Memory B cell (primary cell): Measurements from ENCODE around the gene TIPRL.

ENCODE experiments used
- ATAC-seq: fragments of 150-1000 bp; cut with Tn5 transposase; 2 replicates; pipeline ENCODE4 v1.10.0; 2021; ENCODE audit warnings: low read depth, mild to moderate bottlenecking, moderate library complexity
- DNase-seq, 2 donors: peaks; one replicate each; pipeline ENCODE4 v3.0.0; 2022; ENCODE audit warnings: low spot score in 2 of 2
- H3K27ac Mint-ChIP-seq: one replicate; pipeline ENCODE4 v1.8.0; 2022; ENCODE audit warnings: mild to moderate bottlenecking, moderate library complexity, mixed read lengths
- H3K27me3 Mint-ChIP-seq: one replicate; pipeline ENCODE4 v1.8.0; 2022; ENCODE audit warnings: mixed read lengths
- H3K36me3 Mint-ChIP-seq: one replicate; pipeline ENCODE4 v1.8.0; 2022; ENCODE audit warnings: mild to moderate bottlenecking, mixed read lengths
- H3K4me1 Mint-ChIP-seq: one replicate; pipeline ENCODE4 v1.8.0; 2022; ENCODE audit warnings: mixed read lengths
- H3K4me3 Mint-ChIP-seq: one replicate; pipeline ENCODE4 v1.8.0; 2022; ENCODE audit warnings: mild to moderate bottlenecking, moderate library complexity, mixed read lengths
- H3K9me3 Mint-ChIP-seq: one replicate; pipeline ENCODE4 v1.8.0; 2022; ENCODE audit warnings: mixed read lengths

The TIPRL gene

DNA sequence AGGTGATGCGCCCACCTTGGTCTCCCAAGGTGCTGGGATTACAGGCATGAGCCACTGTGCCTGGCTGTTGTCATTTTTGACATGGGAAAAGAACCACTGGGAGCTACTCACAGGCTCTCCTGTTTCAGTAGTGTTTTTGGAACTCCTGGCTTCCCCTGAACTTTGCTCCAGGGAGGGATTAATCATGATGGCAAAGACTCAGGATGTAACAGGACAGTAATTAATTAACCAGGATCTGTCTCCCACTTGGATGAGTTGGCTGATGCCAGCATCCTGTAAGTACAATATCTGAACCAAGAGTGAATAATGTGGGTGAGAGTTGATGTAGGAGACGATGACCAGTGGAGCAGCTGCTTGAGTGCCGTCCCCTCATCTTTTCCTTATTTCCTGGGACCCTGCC, 51.9 kb downstream of the TIPRL start:
- Mint-ChIP-seq H3K9me3 (no peaks in the 10 kb centered on the region), H3K27me3 (no peaks in the 10 kb centered on the region), H3K4me1 (peaks cover 59% of the 10 kb centered on the region), H3K36me3 (peaks cover 31% of the 10 kb centered on the region), H3K27ac (no peak overlapping the region), H3K4me3 (no peak overlapping the region)
- DNase-seq (no peak), ATAC-seq (no peak)

- peaks cover 39% of the 10 kb centered on the region for H3K4me1 Mint-ChIP-seq
- peaks cover 51% of the 10 kb centered on the region for H3K36me3 Mint-ChIP-seq
- no peaks in the 10 kb centered on the region for H3K9me3 Mint-ChIP-seq
- no peak overlapping the region for H3K4me3 Mint-ChIP-seq
- no peak overlapping the region for H3K27ac Mint-ChIP-seq
- no peaks in the 10 kb centered on the region for H3K27me3 Mint-ChIP-seq
- DNase-seq (peak in 1 of 2 donors; percentile 18), ATAC-seq (peak; percentile 86)
These were observed 56.2 kb downstream of the TIPRL start for GRCh38 chr1:168234846-168235547.

DNA sequence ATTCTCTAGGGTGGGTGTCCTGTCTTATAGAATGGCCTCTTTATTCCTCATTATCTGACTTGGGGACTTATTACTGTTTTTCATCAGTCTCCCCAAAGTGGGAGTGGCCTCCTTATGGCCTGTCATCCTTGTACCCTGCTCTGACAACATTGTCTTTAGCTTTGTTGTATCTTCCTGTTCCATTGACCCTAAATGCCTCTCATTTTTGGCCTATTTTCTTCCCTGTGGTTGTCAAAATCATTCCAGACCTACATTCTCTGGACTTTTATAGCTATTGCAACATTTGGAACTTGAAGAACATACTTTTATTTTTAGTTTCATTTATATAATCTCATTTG, 56.8 kb downstream of the TIPRL start:
- no peaks in the 10 kb centered on the region for H3K27me3 Mint-ChIP-seq
- no peak for ATAC-seq
- H3K9me3 Mint-ChIP-seq: no peaks in the 10 kb centered on the region
- H3K36me3 Mint-ChIP-seq: peaks cover 55% of the 10 kb centered on the region
- H3K27ac Mint-ChIP-seq: no peak overlapping the region
- H3K4me1 Mint-ChIP-seq: peaks cover 39% of the 10 kb centered on the region
- no peak for DNase-seq
- no peak overlapping the region for H3K4me3 Mint-ChIP-seq

- H3K4me3 Mint-ChIP-seq: no peak overlapping the region
- ATAC-seq (no peak), DNase-seq (no peak)
- H3K4me1 Mint-ChIP-seq: peaks cover 35% of the 10 kb centered on the region
- H3K27me3 Mint-ChIP-seq: no peaks in the 10 kb centered on the region
- H3K9me3 Mint-ChIP-seq: no peaks in the 10 kb centered on the region
- peaks cover 55% of the 10 kb centered on the region for H3K36me3 Mint-ChIP-seq
- H3K27ac Mint-ChIP-seq: peak overlapping the region; percentile 21
These were observed 57.2 kb downstream of the TIPRL start for GRCh38 chr1:168235937-168236336.

GRCh38 chr1:168236836-168237611, 58.3 kb downstream of the TIPRL start:
- Mint-ChIP-seq H3K4me3 (no peak overlapping the region), H3K36me3 (peaks cover 57% of the 10 kb centered on the region), H3K9me3 (no peaks in the 10 kb centered on the region), H3K27ac (no peak overlapping the region), H3K4me1 (peaks cover 33% of the 10 kb centered on the region), H3K27me3 (no peaks in the 10 kb centered on the region)
- ATAC-seq (no peak), DNase-seq (no peak)

GRCh38 chr1:168243198-168243597, 64.4 kb downstream of the TIPRL start:
- H3K9me3 Mint-ChIP-seq: no peaks in the 10 kb centered on the region
- no peak overlapping the region for H3K4me3 Mint-ChIP-seq
- peak overlapping the region; percentile 35 for H3K27ac Mint-ChIP-seq
- DNase-seq (no peak), ATAC-seq (no peak)
- H3K36me3 Mint-ChIP-seq: peaks cover 57% of the 10 kb centered on the region
- no peaks in the 10 kb centered on the region for H3K27me3 Mint-ChIP-seq
- peaks cover 15% of the 10 kb centered on the region for H3K4me1 Mint-ChIP-seq

DNA sequence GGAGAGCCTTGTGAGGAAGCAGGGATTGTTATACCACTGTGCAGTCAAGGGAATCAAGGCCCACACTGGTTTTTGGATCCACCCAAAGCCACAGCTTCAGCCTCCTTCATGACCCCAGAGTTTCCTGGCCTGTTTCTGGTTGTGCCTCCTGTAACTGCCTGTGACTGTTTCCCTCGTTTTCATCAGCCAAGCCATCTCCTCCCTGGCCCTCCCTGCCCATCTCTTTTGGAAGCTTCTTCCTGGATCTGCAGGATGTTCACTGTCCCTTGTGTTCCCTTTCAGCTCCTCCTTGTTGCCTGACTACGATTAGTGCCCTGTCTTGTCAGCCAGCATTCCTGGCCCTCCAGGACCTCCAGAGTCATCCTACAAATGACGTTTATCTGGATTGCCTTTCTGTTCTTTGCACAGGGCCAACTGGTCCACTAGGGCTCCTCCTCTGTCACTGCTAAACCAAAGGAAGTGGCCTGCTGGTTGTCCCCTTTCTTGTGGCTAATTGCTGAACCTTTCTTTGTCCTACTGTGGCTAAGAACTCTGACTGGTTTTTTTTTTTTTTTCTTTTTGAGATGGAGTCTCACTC, 65.0 kb downstream of the TIPRL start:
- Mint-ChIP-seq H3K36me3 (peaks cover 59% of the 10 kb centered on the region), H3K9me3 (no peaks in the 10 kb centered on the region), H3K27me3 (no peaks in the 10 kb centered on the region), H3K27ac (peak overlapping the region; percentile 35), H3K4me3 (no peak overlapping the region), H3K4me1 (peaks cover 16% of the 10 kb centered on the region)
- ATAC-seq (no peak), DNase-seq (no peak)

DNA sequence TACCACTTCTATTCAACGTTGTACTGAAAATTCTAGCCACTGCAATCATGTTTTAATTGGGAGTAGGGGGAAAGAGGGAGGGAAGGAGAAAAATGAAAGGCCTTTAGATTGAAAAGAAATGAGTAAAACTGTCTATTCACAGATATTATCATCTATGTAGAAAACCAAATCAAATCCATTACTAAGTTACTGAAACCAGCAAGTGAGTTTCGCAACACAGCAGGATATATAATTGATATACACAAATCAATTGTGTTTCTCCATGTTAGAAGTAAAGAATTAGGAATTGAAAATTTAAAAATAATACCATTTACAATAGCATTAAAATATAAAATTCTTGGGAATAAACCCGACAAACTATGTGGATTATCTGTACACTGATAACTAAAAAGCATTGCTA, 66.3 kb downstream of the TIPRL start:
- DNase-seq (no peak), ATAC-seq (no peak)
- H3K4me3 Mint-ChIP-seq: no peak overlapping the region
- no peak overlapping the region for H3K27ac Mint-ChIP-seq
- H3K27me3 Mint-ChIP-seq: no peaks in the 10 kb centered on the region
- H3K36me3 Mint-ChIP-seq: peaks cover 52% of the 10 kb centered on the region
- no peaks in the 10 kb centered on the region for H3K9me3 Mint-ChIP-seq
- peaks cover 16% of the 10 kb centered on the region for H3K4me1 Mint-ChIP-seq

- Mint-ChIP-seq H3K36me3 (peaks cover 53% of the 10 kb centered on the region), H3K27me3 (no peaks in the 10 kb centered on the region), H3K9me3 (no peaks in the 10 kb centered on the region), H3K27ac (no peak overlapping the region), H3K4me1 (peaks cover 15% of the 10 kb centered on the region), H3K4me3 (no peak overlapping the region)
- no peak for ATAC-seq
- no peak for DNase-seq
These were observed 67.7 kb downstream of the TIPRL start for GRCh38 chr1:168246506-168246905.
